KOPT-K1 (cell line): ENCODE data around the gene MAST2.
"Not testable (repeated sequence)": the region's sequence is repeated elsewhere in the genome, so short reads cannot be mapped to it uniquely, and the experiment has no call there.

Experiments
- H3K27ac ChIP-seq: fragments of 200-600 bp; sonication (generic); 2 replicates; pipeline ENCODE4 v1.5.1; 2016; ENCODE audit warnings: antibody characterized with exemption, mild to moderate bottlenecking, low read depth, low read length; ENCODE audit not compliant: poor library complexity, severe bottlenecking
- H3K36me3 ChIP-seq: fragments of 200-600 bp; sonication (generic); 2 replicates; pipeline ENCODE4 v1.5.1; 2017; ENCODE audit warnings: antibody characterized with exemption, mild to moderate bottlenecking, low read length, moderate library complexity; ENCODE audit not compliant: insufficient read depth
- H3K9me3 ChIP-seq: fragments of 200-600 bp; sonication (generic); 2 replicates; pipeline ENCODE4 v1.5.1; 2017; ENCODE audit warnings: antibody characterized with exemption, low read length, mild to moderate bottlenecking; ENCODE audit not compliant: insufficient read depth, poor library complexity, severe bottlenecking

The MAST2 gene

GRCh38 chr1:45952072-45952471 is 148.7 kb downstream of the MAST2 start:
- Histone ChIP-seq H3K36me3 (no peaks in the 10 kb centered on the region), H3K27ac (no peak overlapping the region), H3K9me3 (no peaks in the 10 kb centered on the region)

- Histone ChIP-seq H3K27ac (no peak overlapping the region), H3K9me3 (no peaks in the 10 kb centered on the region), H3K36me3 (no peaks in the 10 kb centered on the region)
Observed at GRCh38 chr1:45953934-45954847, 150.8 kb downstream of the MAST2 start.

- H3K36me3 ChIP-seq: peaks cover 16% of the 10 kb centered on the region
- no peaks in the 10 kb centered on the region for H3K9me3 ChIP-seq
- no peak overlapping the region for H3K27ac ChIP-seq
Observed at GRCh38 chr1:45957684-45958083, 154.3 kb downstream of the MAST2 start.

GRCh38 chr1:45958317-45958716 is 154.9 kb downstream of the MAST2 start:
- Histone ChIP-seq H3K9me3 (no peaks in the 10 kb centered on the region), H3K36me3 (peaks cover 16% of the 10 kb centered on the region), H3K27ac (no peak overlapping the region)

GRCh38 chr1:45960930-45961715 is 157.7 kb downstream of the MAST2 start:
- Histone ChIP-seq H3K27ac (no peak overlapping the region), H3K36me3 (peaks cover 16% of the 10 kb centered on the region), H3K9me3 (no peaks in the 10 kb centered on the region)

- H3K27ac ChIP-seq, H3K9me3 ChIP-seq: not testable (repeated sequence)
- peaks cover 16% of the 10 kb centered on the region for H3K36me3 ChIP-seq
Observed at GRCh38 chr1:45961936-45962335, 158.5 kb downstream of the MAST2 start.

- H3K9me3 ChIP-seq: no peaks in the 10 kb centered on the region
- H3K27ac ChIP-seq: no peak overlapping the region
- peaks cover 12% of the 10 kb centered on the region; the same call in 1 of the 2 replicates for H3K36me3 ChIP-seq
Observed at GRCh38 chr1:45968941-45969666, 165.7 kb downstream of the MAST2 start.

- Histone ChIP-seq H3K36me3 (peaks cover 12% of the 10 kb centered on the region; the same call in 1 of the 2 replicates), H3K27ac (no peak overlapping the region), H3K9me3 (no peaks in the 10 kb centered on the region)
Observed at GRCh38 chr1:45969866-45970265, 166.5 kb downstream of the MAST2 start.

- Histone ChIP-seq H3K9me3 (no peaks in the 10 kb centered on the region), H3K27ac (no peak overlapping the region), H3K36me3 (peaks cover 12% of the 10 kb centered on the region; the same call in 1 of the 2 replicates)
Observed at GRCh38 chr1:45971335-45971734, 167.9 kb downstream of the MAST2 start.

- Histone ChIP-seq H3K9me3 (no peaks in the 10 kb centered on the region), H3K36me3 (peaks cover 12% of the 10 kb centered on the region; the same call in 1 of the 2 replicates), H3K27ac (no peak overlapping the region)
Observed at GRCh38 chr1:45971922-45972531, 168.6 kb downstream of the MAST2 start.

GRCh38 chr1:45972621-45973020 is 169.2 kb downstream of the MAST2 start:
- no peaks in the 10 kb centered on the region for H3K9me3 ChIP-seq
- peaks cover 12% of the 10 kb centered on the region; the same call in 1 of the 2 replicates for H3K36me3 ChIP-seq

GRCh38 chr1:45973121-45973520 is 169.7 kb downstream of the MAST2 start:
- Histone ChIP-seq H3K36me3 (peaks cover 12% of the 10 kb centered on the region; the same call in 1 of the 2 replicates), H3K27ac (no peak overlapping the region), H3K9me3 (no peaks in the 10 kb centered on the region)

More at GRCh38 chr1:45972621-45973020, 169.2 kb downstream of the MAST2 start:
- no peak overlapping the region for H3K27ac ChIP-seq

- H3K9me3 ChIP-seq: no peaks in the 10 kb centered on the region
- peaks cover 12% of the 10 kb centered on the region; the same call in 1 of the 2 replicates for H3K36me3 ChIP-seq
- H3K27ac ChIP-seq: no peak overlapping the region
Observed at GRCh38 chr1:45974541-45975269, 171.3 kb downstream of the MAST2 start.

GRCh38 chr1:45976623-45977022 is 173.2 kb downstream of the MAST2 start:
- Histone ChIP-seq H3K27ac (no peak overlapping the region), H3K9me3 (peaks cover 11% of the 10 kb centered on the region), H3K36me3 (peaks cover 12% of the 10 kb centered on the region; the same call in 1 of the 2 replicates)
